Measurements from ENCODE around the gene DVL1. TPM values are rescaled to one million over a fixed set of nuclear protein-coding genes. Genes with fewer than 3 reads are reported as not detected.
A peak's percentile ranks its signal among the peaks of the same experiment; 100 is the strongest.

The DVL1 gene
- total RNA-seq, 1 experiment from 2014 or later: 91.4 TPM

DNA sequence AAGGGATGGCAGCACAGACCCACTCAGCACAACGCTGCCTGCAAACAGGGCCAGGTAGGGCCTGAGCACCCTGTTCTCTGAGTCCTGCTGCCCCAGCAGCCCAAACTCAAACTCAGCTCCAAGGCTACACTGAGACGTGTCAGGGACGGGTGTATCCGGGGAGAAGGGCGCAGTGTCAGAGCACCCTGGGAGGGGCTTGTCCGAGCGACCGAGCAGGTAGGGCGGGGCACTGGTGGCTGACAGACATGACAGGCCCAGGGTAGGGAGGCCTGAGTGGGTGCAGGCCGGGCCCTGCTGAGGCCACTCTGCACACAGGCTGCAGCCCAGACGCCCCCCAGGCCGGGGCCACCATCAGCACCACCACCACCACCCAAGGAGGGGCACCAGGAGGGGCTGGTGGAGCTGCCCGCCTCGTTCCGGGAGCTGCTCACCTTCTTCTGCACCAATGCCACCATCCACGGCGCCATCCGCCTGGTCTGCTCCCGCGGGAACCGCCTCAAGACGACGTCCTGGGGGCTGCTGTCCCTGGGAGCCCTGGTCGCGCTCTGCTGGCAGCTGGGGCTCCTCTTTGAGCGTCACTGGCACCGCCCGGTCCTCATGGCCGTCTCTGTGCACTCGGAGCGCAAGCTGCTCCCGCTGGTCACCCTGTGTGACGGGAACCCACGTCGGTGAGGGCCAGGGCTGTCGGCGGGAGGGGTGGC is 63.5 kb downstream of the DVL1 start:
- CTCF ChIA-PET: interaction anchor here (0.5 to 1.4 kb wide), 2 partner anchors 14 to 29 kb away, joined by 3 to 5 read pairs; no protein-coding TSS in a partner anchor

More for the DNA sequence above, 63.5 kb downstream of the DVL1 start:
- POLR2A ChIA-PET: no interaction called here
- TF ChIP-seq CREM (CRISPR knock-in tag; IDR thresholded peaks at IDR 0.05) (no peak), CBFB (CRISPR knock-in tag; IDR thresholded peaks at IDR 0.05; ENCODE audit: low read depth) (no peak), GABPB1 (CRISPR knock-in tag; IDR thresholded peaks at IDR 0.05) (no peak), ZNF671 (CRISPR knock-in tag; IDR thresholded peaks at IDR 0.05) (no peak), NR2C2 (CRISPR knock-in tag; IDR thresholded peaks at IDR 0.05) (no peak), ZNF416 (CRISPR knock-in tag; IDR thresholded peaks at IDR 0.05) (no peak), GTF2I (CRISPR knock-in tag; conservative IDR thresholded peaks at IDR 0.05) (no peak), EMX1 (CRISPR knock-in tag; IDR thresholded peaks at IDR 0.05) (no peak)
- TF ChIP-seq, protein P1, sequence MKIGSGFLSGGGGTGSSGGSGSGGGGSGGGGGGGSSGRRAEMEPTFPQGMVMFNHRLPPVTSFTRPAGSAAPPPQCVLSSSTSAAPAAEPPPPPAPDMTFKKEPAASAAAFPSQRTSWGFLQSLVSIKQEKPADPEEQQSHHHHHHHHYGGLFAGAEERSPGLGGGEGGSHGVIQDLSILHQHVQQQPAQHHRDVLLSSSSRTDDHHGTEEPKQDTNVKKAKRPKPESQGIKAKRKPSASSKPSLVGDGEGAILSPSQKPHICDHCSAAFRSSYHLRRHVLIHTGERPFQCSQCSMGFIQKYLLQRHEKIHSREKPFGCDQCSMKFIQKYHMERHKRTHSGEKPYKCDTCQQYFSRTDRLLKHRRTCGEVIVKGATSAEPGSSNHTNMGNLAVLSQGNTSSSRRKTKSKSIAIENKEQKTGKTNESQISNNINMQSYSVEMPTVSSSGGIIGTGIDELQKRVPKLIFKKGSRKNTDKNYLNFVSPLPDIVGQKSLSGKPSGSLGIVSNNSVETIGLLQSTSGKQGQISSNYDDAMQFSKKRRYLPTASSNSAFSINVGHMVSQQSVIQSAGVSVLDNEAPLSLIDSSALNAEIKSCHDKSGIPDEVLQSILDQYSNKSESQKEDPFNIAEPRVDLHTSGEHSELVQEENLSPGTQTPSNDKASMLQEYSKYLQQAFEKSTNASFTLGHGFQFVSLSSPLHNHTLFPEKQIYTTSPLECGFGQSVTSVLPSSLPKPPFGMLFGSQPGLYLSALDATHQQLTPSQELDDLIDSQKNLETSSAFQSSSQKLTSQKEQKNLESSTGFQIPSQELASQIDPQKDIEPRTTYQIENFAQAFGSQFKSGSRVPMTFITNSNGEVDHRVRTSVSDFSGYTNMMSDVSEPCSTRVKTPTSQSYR (CRISPR knock-in tag; IDR thresholded peaks at IDR 0.05): no peak
- TF ChIP-seq, protein P2, sequence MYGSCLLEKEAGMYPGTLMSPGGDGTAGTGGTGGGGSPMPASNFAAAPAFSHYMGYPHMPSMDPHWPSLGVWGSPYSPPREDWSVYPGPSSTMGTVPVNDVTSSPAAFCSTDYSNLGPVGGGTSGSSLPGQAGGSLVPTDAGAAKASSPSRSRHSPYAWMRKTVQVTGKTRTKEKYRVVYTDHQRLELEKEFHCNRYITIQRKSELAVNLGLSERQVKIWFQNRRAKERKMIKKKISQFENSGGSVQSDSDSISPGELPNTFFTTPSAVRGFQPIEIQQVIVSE (CRISPR knock-in tag; IDR thresholded peaks at IDR 0.05; ENCODE audit: borderline replicate concordance): no peak
- TF ChIP-seq, protein P3, sequence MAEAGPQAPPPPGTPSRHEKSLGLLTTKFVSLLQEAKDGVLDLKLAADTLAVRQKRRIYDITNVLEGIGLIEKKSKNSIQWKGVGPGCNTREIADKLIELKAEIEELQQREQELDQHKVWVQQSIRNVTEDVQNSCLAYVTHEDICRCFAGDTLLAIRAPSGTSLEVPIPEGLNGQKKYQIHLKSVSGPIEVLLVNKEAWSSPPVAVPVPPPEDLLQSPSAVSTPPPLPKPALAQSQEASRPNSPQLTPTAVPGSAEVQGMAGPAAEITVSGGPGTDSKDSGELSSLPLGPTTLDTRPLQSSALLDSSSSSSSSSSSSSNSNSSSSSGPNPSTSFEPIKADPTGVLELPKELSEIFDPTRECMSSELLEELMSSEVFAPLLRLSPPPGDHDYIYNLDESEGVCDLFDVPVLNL (CRISPR knock-in tag; IDR thresholded peaks at IDR 0.05; ENCODE audit: borderline replicate concordance, low read depth): no peak
- TF ChIP-seq, protein P4, sequence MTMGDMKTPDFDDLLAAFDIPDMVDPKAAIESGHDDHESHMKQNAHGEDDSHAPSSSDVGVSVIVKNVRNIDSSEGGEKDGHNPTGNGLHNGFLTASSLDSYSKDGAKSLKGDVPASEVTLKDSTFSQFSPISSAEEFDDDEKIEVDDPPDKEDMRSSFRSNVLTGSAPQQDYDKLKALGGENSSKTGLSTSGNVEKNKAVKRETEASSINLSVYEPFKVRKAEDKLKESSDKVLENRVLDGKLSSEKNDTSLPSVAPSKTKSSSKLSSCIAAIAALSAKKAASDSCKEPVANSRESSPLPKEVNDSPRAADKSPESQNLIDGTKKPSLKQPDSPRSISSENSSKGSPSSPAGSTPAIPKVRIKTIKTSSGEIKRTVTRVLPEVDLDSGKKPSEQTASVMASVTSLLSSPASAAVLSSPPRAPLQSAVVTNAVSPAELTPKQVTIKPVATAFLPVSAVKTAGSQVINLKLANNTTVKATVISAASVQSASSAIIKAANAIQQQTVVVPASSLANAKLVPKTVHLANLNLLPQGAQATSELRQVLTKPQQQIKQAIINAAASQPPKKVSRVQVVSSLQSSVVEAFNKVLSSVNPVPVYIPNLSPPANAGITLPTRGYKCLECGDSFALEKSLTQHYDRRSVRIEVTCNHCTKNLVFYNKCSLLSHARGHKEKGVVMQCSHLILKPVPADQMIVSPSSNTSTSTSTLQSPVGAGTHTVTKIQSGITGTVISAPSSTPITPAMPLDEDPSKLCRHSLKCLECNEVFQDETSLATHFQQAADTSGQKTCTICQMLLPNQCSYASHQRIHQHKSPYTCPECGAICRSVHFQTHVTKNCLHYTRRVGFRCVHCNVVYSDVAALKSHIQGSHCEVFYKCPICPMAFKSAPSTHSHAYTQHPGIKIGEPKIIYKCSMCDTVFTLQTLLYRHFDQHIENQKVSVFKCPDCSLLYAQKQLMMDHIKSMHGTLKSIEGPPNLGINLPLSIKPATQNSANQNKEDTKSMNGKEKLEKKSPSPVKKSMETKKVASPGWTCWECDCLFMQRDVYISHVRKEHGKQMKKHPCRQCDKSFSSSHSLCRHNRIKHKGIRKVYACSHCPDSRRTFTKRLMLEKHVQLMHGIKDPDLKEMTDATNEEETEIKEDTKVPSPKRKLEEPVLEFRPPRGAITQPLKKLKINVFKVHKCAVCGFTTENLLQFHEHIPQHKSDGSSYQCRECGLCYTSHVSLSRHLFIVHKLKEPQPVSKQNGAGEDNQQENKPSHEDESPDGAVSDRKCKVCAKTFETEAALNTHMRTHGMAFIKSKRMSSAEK (CRISPR knock-in tag; IDR thresholded peaks at IDR 0.05; ENCODE audit: borderline replicate concordance): no peak
- H3K27ac Mint-ChIP-seq: 0 out of 2 replicates have a peak overlapping the region, but pooled peaks have one; percentile 36
- ATAC-seq (no peak), DNase-seq (ENCODE audit: low spot score) (peak; percentile 16)
- H3K9me3 Mint-ChIP-seq: no peaks in the 10 kb centered on the region
- H3K4me3 Mint-ChIP-seq: no peak overlapping the region
- H3K4me1 Mint-ChIP-seq: no peaks in the 10 kb centered on the region
- no peaks in the 10 kb centered on the region for H3K36me3 Mint-ChIP-seq
- H3K27me3 Mint-ChIP-seq (ENCODE audit: low read depth): no peaks in the 10 kb centered on the region

Small RNA genes within 50 kb of the gene (microRNA-seq; reads per million reads assigned to microRNA genes)
- gene MIR6726 (ENCODE audit: borderline number of aligned reads) (not detected), gene MIR6727 (ENCODE audit: borderline number of aligned reads) (not detected), gene MIR6808 (ENCODE audit: borderline number of aligned reads) (not detected)

Other genes starting within 250 kb of the DVL1 start
- 13.9 to 17.8 TPM (median 14.0 TPM) in 3 replicates for gene C1orf159, start 233.3 kb downstream of the DVL1 start, total RNA-seq (2021)
- gene TTLL10, start 175.5 kb downstream of the DVL1 start, total RNA-seq (2021): 0.78 to 1.1 TPM (median 1.1 TPM) in 3 replicates
- 0.83 to 1.2 TPM (median 1.1 TPM) in 3 replicates for gene TNFRSF18, start 142.8 kb downstream of the DVL1 start, total RNA-seq (2021)
- 0.18 to 0.33 TPM in 2 of 3 replicates, not detected in the other for gene TNFRSF4, start 135.3 kb downstream of the DVL1 start, total RNA-seq (2021)
- gene SDF4, start 117.4 kb downstream of the DVL1 start, total RNA-seq (2021): 92.3 to 105 TPM (median 101 TPM) in 3 replicates
- 18.8 to 21.4 TPM (median 20.0 TPM) in 3 replicates for gene B3GALT6, start 117.2 kb downstream of the DVL1 start, total RNA-seq (2021)
- gene C1QTNF12, start 102.7 kb downstream of the DVL1 start, total RNA-seq (2021): 8.5 to 10.3 TPM (median 8.5 TPM) in 3 replicates
- gene UBE2J2, start 75.6 kb downstream of the DVL1 start, total RNA-seq (2021): 62.6 to 72.2 TPM (median 65.6 TPM) in 3 replicates
- 4.7 to 8.5 TPM (median 6.4 TPM) in 3 replicates for gene SCNN1D, start 69.0 kb downstream of the DVL1 start, total RNA-seq (2021)
- 25.1 to 42.2 TPM (median 30.7 TPM) in 3 replicates for gene ACAP3, start 41.5 kb downstream of the DVL1 start, total RNA-seq (2021)
- 42.5 to 51.5 TPM (median 43.6 TPM) in 3 replicates for gene PUSL1, start 40.8 kb downstream of the DVL1 start, total RNA-seq (2021)
- 144 to 170 TPM (median 160 TPM) in 3 replicates for gene INTS11, start 24.8 kb downstream of the DVL1 start, total RNA-seq (2021)
- gene CPTP, start 24.6 kb downstream of the DVL1 start, total RNA-seq (2021): 10.3 to 14.4 TPM (median 12.3 TPM) in 3 replicates
- 0.18 to 0.22 TPM (median 0.21 TPM) in 3 replicates for gene TAS1R3, start 18.1 kb downstream of the DVL1 start, total RNA-seq (2021)
- 6.7 to 11.2 TPM (median 10.7 TPM) in 3 replicates for gene MXRA8, start 9.1 kb upstream of the DVL1 start, total RNA-seq (2021)
- gene AURKAIP1, start 25.8 kb upstream of the DVL1 start, total RNA-seq (2021): 238 to 268 TPM (median 250 TPM) in 3 replicates
- 117 to 142 TPM (median 117 TPM) in 3 replicates for gene CCNL2, start 49.9 kb upstream of the DVL1 start, total RNA-seq (2021)
- 126 to 156 TPM (median 134 TPM) in 3 replicates for gene MRPL20, start 57.9 kb upstream of the DVL1 start, total RNA-seq (2021)
- gene ANKRD65, start 71.9 kb upstream of the DVL1 start, total RNA-seq (2021): 1.6 to 2.8 TPM (median 1.9 TPM) in 3 replicates
- 28.3 to 35.5 TPM (median 28.3 TPM) in 3 replicates for gene VWA1, start 86.3 kb upstream of the DVL1 start, total RNA-seq (2021)
- 0.60 to 0.94 TPM (median 0.61 TPM) in 3 replicates for gene ATAD3C, start 100.3 kb upstream of the DVL1 start, total RNA-seq (2021)
- 47.9 to 63.6 TPM (median 48.5 TPM) in 3 replicates for gene ATAD3B, start 122.3 kb upstream of the DVL1 start, total RNA-seq (2021)
- gene ATAD3A, start 162.7 kb upstream of the DVL1 start, total RNA-seq (2021): 56.1 to 71.2 TPM (median 58.7 TPM) in 3 replicates
- 6.6 to 8.8 TPM (median 8.0 TPM) in 3 replicates for gene TMEM240, start 191.2 kb upstream of the DVL1 start, total RNA-seq (2021)
- 150 to 158 TPM (median 150 TPM) in 3 replicates for gene SSU72, start 225.4 kb upstream of the DVL1 start, total RNA-seq (2021)

Data from WTC11 (cell line).